Tibial nerve (tissue), 3 donors: ENCODE results near the gene CHAF1B.

Experiments used
- POLR2A ChIP-seq, 2 donors: fragments of 450-650 bp; IDR thresholded peaks; one replicate each; pipeline ENCODE4 v1.6.1; 2017; ENCODE audit warnings: antibody characterized with exemption in 2 of 2, mild to moderate bottlenecking in 2 of 2, moderate library complexity in 2 of 2
- TF ChIP-seq, protein P1 (sequence below), 5 experiments: fragments of 200-600 bp in 3 of 5; fragments of 450-650 bp in 2 of 5; sonication (generic) in 3 of 5; IDR thresholded peaks; one replicate each; pipeline ENCODE4 v1.5.1; 2016 to 2019; ENCODE audit warnings: antibody characterized with exemption in 5 of 5, mild to moderate bottlenecking in 3 of 5, moderate library complexity in 2 of 5

DNA sequence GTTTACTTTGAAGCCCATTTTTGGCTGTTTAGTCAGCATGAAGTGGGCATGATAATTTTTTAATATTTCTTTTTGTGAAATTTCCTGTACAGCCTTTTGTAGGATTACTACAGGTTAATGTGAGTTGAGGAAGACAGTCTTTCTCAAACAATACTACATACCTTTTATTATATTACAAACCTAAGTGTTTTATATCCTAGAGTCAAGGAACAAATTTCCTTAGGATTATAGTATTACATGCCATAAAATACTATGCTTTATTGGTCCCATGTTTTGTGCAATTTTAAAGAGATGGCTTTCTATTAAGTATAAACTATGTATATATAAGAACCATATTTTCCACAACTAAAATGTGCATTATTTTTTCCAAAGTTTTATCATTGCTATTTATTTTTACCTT, 9.2 kb upstream of the CHAF1B start:
- TF ChIP-seq, protein P1, sequence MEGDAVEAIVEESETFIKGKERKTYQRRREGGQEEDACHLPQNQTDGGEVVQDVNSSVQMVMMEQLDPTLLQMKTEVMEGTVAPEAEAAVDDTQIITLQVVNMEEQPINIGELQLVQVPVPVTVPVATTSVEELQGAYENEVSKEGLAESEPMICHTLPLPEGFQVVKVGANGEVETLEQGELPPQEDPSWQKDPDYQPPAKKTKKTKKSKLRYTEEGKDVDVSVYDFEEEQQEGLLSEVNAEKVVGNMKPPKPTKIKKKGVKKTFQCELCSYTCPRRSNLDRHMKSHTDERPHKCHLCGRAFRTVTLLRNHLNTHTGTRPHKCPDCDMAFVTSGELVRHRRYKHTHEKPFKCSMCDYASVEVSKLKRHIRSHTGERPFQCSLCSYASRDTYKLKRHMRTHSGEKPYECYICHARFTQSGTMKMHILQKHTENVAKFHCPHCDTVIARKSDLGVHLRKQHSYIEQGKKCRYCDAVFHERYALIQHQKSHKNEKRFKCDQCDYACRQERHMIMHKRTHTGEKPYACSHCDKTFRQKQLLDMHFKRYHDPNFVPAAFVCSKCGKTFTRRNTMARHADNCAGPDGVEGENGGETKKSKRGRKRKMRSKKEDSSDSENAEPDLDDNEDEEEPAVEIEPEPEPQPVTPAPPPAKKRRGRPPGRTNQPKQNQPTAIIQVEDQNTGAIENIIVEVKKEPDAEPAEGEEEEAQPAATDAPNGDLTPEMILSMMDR (IDR thresholded peaks at IDR 0.05): no peak
- no peak for TF ChIP-seq POLR2A (IDR thresholded peaks at IDR 0.05)
